D721Med (cell line): ENCODE measurements around the gene LDB2.

ENCODE experiments used
- DNase-seq: peaks from one replicate; pipeline ENCODE4 v3.0.0; 2011; ENCODE audit warnings: low spot score; ENCODE audit not compliant: insufficient read length
- FAIRE-seq: peaks from 2 replicates; lab custom pipeline; 2011; peaks lifted over from hg19 to GRCh38; lab: Jason Lieb, UNC
- TF ChIP-seq, protein P1 (sequence below): IDR thresholded peaks from 2 replicates; pipeline ENCODE4 v1.5.1; 2012; ENCODE audit warnings: mild to moderate bottlenecking, control low read depth; ENCODE audit not compliant: insufficient read depth; ENCODE audit errors: missing control alignments

Gene LDB2

DNA sequence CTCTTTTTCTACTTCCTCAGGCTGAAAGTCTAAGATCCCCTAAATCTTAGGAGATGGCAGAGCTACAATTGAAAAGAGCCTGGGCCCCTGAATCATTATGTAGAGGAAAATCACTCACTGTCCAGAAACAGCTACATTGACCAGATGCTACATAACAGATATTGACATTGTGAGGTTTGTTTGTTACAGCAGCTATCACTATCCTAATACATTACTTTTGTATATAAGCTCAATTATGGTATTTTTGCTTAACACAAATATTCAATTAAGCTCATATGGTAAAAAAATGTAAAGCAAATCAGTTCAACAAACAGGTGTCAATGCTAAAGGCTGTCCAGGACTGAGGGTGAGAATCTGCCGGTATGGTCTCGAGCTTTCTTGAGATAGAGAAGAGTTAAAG lies 89.4 kb downstream of the LDB2 start:
- FAIRE-seq (no peak), DNase-seq (no peak)
- TF ChIP-seq, protein P1, sequence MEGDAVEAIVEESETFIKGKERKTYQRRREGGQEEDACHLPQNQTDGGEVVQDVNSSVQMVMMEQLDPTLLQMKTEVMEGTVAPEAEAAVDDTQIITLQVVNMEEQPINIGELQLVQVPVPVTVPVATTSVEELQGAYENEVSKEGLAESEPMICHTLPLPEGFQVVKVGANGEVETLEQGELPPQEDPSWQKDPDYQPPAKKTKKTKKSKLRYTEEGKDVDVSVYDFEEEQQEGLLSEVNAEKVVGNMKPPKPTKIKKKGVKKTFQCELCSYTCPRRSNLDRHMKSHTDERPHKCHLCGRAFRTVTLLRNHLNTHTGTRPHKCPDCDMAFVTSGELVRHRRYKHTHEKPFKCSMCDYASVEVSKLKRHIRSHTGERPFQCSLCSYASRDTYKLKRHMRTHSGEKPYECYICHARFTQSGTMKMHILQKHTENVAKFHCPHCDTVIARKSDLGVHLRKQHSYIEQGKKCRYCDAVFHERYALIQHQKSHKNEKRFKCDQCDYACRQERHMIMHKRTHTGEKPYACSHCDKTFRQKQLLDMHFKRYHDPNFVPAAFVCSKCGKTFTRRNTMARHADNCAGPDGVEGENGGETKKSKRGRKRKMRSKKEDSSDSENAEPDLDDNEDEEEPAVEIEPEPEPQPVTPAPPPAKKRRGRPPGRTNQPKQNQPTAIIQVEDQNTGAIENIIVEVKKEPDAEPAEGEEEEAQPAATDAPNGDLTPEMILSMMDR, result no peak

DNA sequence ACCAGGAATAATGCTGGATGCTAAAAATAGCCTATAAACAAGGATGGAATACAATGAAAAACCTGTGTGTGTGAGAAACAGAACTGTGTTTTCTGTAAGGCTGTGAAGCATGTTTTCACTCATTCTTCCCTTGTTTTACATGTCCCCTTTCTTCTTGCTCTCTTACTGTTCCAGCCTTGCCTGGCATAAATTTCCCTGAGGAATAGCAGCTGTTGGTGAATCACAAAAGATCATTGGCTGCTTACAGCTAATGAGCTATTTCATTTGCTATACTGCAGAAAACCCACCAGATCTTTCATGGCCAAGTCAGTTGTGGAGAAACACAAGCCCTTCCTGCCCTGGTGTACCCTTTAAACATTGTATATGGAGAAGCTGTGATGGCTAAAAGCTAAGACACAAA lies 91.1 kb downstream of the LDB2 start:
- TF ChIP-seq, protein P1, result no peak
- DNase-seq (no peak), FAIRE-seq (no peak)

DNA sequence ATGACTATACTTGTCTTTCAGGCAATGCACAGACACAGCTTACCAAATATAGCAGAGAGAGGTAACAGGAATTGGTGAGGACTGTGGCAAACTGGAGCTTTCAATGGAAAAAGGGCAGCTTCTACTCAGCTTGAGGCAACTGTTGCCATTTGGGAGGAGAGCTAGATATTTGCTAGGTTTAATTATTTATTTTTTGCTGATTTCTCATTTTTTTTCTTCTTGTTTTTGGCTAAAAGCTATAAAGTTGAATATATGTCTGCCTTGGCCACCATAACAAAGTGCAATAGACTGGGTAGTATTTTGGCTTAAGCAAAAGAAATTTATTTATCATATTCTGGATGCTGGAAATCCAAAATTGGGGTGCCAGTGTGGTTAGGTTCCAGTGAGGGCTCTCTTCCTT lies 93.9 kb downstream of the LDB2 start:
- TF ChIP-seq, protein P1, result no peak
- no peak for FAIRE-seq
- no peak for DNase-seq

DNA sequence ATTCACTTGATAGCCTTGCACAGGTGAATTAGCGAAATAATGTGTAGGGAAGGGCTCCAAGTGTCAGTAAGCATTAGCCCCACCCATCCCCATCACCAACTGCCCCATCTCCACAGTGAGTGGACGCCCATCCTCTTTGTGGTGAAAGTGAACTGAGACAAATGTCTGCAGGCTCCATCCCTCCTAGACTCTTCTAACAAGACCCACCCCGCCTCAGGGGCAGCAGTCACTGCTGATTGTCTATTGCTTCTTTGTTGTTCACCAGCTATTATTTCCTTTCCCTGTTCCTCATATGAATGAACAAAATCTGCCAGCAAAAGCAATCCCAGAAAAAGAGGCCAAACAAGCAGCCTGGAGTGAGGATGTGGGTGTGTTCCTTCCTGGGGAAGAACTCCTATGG lies 96.4 kb downstream of the LDB2 start:
- DNase-seq (no peak), FAIRE-seq (no peak)
- TF ChIP-seq, protein P1, result no peak

DNA sequence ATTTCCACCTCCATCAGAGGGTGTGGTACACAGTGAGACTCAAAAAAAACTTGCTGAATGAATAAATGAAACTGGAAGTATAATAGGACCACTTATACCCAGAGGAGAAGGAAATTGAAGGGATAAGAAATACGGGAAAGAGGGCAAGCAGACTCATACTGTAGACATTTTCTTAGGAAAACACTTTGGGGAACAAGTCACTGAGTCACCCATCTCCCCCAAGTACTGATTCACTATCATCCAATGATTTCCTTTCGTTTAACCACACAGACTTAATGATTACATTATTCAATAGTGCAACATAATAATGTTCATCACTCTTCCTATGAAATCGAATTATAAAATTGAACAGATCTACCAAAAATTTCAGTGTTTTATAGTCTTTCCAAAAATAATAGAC lies 97.1 kb downstream of the LDB2 start:
- TF ChIP-seq, protein P1, result no peak
- FAIRE-seq (no peak), DNase-seq (no peak)

- TF ChIP-seq, protein P1, result peak; percentile 61
- FAIRE-seq (no peak), DNase-seq (no peak)
Observed at GRCh38 chr4:16794816-16795445, 103.5 kb downstream of the LDB2 start.

DNA sequence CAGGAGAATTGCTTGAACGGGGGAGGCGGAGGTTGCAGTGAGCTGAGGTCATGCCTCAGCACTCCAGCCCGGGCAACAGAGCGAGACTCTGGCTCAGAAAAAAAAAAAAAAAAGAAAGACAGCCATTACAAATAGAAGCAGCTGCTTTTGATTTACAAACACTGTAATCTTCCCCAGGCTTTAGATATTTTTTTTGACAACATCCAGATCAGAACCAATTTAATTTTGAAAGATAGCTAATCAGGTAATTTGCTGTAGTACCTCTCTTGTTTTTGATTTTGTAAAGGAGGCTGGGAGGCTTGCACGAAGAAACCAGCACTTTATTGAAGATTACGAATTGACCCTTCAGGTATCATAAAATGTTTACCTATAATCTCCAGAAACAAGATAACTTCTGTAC lies 107.0 kb downstream of the LDB2 start:
- FAIRE-seq (no peak), DNase-seq (no peak)

More for the DNA sequence above, 107.0 kb downstream of the LDB2 start:
- TF ChIP-seq, protein P1, result no peak
